ENCODE results near the gene ATP6AP2.

The ATP6AP2 gene

GRCh38 chrX:40646489-40647306 is 65.9 kb downstream of the ATP6AP2 start:
- DNase-seq = no peak

- DNase-seq = peak; percentile 64
These were observed 66.8 kb downstream of the ATP6AP2 start, which contains the start of gene CXorf38 for GRCh38 chrX:40647307-40648197. CXorf38 (minus strand) TSS chrX:40647561; CDS start chrX:40647520, 41 bp downstream.

- peak; percentile 1 for DNase-seq
These were observed 71.0 kb downstream of the ATP6AP2 start for GRCh38 chrX:40651620-40652223.

- no peak for DNase-seq
These were observed 71.9 kb downstream of the ATP6AP2 start for GRCh38 chrX:40652664-40653063.

- no peak for DNase-seq
These were observed 72.8 kb downstream of the ATP6AP2 start for GRCh38 chrX:40653535-40653934.
